OCI-LY1 (cell line): ENCODE results near the gene HEBP1.

ENCODE experiments used
- H2AFZ ChIP-seq: fragments of 200-600 bp; sonication (generic), shearing (Covaris generic); 2 replicates; pipeline ENCODE4 v1.6.0; 2014; ENCODE audit warnings: antibody characterized with exemption, mild to moderate bottlenecking, low read length
- H3F3A ChIP-seq: fragments of 200-600 bp; sonication (generic), shearing (Covaris generic); 2 replicates; pipeline ENCODE4 v1.6.0; 2014; ENCODE audit warnings: mild to moderate bottlenecking, antibody characterized with exemption, low read length, moderate library complexity; ENCODE audit not compliant: insufficient read depth
- H3K27ac ChIP-seq: fragments of 200-600 bp; sonication (generic); 2 replicates; pipeline ENCODE4 v1.5.1; 2014; ENCODE audit warnings: low read length, mixed run types, mild to moderate bottlenecking, low read depth; ENCODE audit not compliant: poor library complexity, severe bottlenecking
- H3K27me3 ChIP-seq: fragments of 200-600 bp; sonication (generic); 2 replicates; pipeline ENCODE4 v1.6.0; 2014; ENCODE audit warnings: antibody characterized with exemption, mild to moderate bottlenecking, low read length, moderate library complexity; ENCODE audit not compliant: insufficient read depth
- H3K36me3 ChIP-seq: fragments of 200-600 bp; sonication (generic); 2 replicates; pipeline ENCODE4 v1.6.1; 2014; ENCODE audit warnings: mild to moderate bottlenecking, antibody characterized with exemption, low read length, moderate library complexity, mixed read lengths; ENCODE audit not compliant: insufficient read depth
- H3K4me1 ChIP-seq: fragments of 200-600 bp; sonication (generic); 2 replicates; pipeline ENCODE4 v1.5.1; 2014; ENCODE audit warnings: mild to moderate bottlenecking, low read length, moderate library complexity; ENCODE audit not compliant: insufficient read depth, severe bottlenecking
- H3K4me2 ChIP-seq: fragments of 200-600 bp; sonication (generic), shearing (Covaris generic); 2 replicates; pipeline ENCODE4 v1.6.1; 2014; ENCODE audit warnings: low read length
- H3K4me3 ChIP-seq: fragments of 200-600 bp; sonication (generic); 2 replicates; pipeline ENCODE4 v1.5.1; 2014; ENCODE audit warnings: low read length, low read depth, mild to moderate bottlenecking, mixed read lengths; ENCODE audit not compliant: poor library complexity, severe bottlenecking
- H3K79me2 ChIP-seq: fragments of 200-600 bp; shearing (Covaris generic); 2 replicates; pipeline ENCODE4 v1.6.1; 2016; ENCODE audit warnings: mixed run types, low read length, mixed read lengths; ENCODE audit not compliant: insufficient read depth
- H3K9ac ChIP-seq: fragments of 200-600 bp; sonication (generic), shearing (Covaris generic); 2 replicates; pipeline ENCODE4 v1.6.1; 2014; ENCODE audit warnings: mild to moderate bottlenecking, low read length, mixed read lengths
- H3K9me2 ChIP-seq: fragments of 200-600 bp; sonication (generic), shearing (Covaris generic); 2 replicates; pipeline ENCODE4 v1.6.1; 2014; ENCODE audit warnings: low read depth, mild to moderate bottlenecking, low read length, mixed read lengths
- H3K9me3 ChIP-seq: fragments of 200-600 bp; shearing (Covaris generic); 2 replicates; pipeline ENCODE4 v1.6.1; 2014; ENCODE audit warnings: low read length, mixed read lengths
- H4K20me1 ChIP-seq: fragments of 200-600 bp; sonication (generic), shearing (Covaris generic); 2 replicates; pipeline ENCODE4 v1.6.0; 2016; ENCODE audit warnings: mild to moderate bottlenecking, low read length; ENCODE audit not compliant: insufficient read depth
- CTCF ChIP-seq: fragments of 200-600 bp; sonication (generic), shearing (Covaris generic); IDR thresholded peaks from 2 replicates; pipeline ENCODE4 v1.5.1; 2017; ENCODE audit warnings: mild to moderate bottlenecking, antibody characterized with exemption, low read length, moderate library complexity, mixed read lengths
- EZH2 ChIP-seq: fragments of 200-600 bp; sonication (generic), shearing (Covaris generic); IDR thresholded peaks from 2 replicates; pipeline ENCODE4 v1.8.0; 2017; ENCODE audit warnings: borderline replicate concordance, mixed run types, mild to moderate bottlenecking, antibody characterized with exemption, low read length, moderate library complexity, mixed read lengths

HEBP1 gene

GRCh38 chr12:12974211-12974610 is 25.9 kb downstream of the HEBP1 start:
- no peaks in the 10 kb centered on the region for H4K20me1 ChIP-seq
- no peak overlapping the region for H2AFZ ChIP-seq
- H3K4me1 ChIP-seq = no peaks in the 10 kb centered on the region
- H3F3A ChIP-seq = no peaks in the 10 kb centered on the region
- H3K9me2 ChIP-seq = no peaks in the 10 kb centered on the region
- H3K27me3 ChIP-seq = no peaks in the 10 kb centered on the region
- no peaks in the 10 kb centered on the region for H3K9me3 ChIP-seq
- no peak overlapping the region for H3K4me2 ChIP-seq
- TF ChIP-seq CTCF (no peak), EZH2 (no peak)
- H3K79me2 ChIP-seq = no peaks in the 10 kb centered on the region
- H3K27ac ChIP-seq = no peak overlapping the region
- no peak overlapping the region for H3K9ac ChIP-seq
- H3K36me3 ChIP-seq = no peaks in the 10 kb centered on the region
- no peak overlapping the region for H3K4me3 ChIP-seq

- no peaks in the 10 kb centered on the region for H3K36me3 ChIP-seq
- no peak overlapping the region for H3K4me2 ChIP-seq
- TF ChIP-seq CTCF (no peak), EZH2 (no peak)
These were observed 27.0 kb downstream of the HEBP1 start for GRCh38 chr12:12973019-12973418.

GRCh38 chr12:12965836-12966235 is 34.2 kb downstream of the HEBP1 start:
- Histone ChIP-seq H3K27ac (no peak overlapping the region), H3F3A (no peaks in the 10 kb centered on the region), H3K4me3 (no peak overlapping the region), H3K36me3 (no peaks in the 10 kb centered on the region), H3K9me3 (no peaks in the 10 kb centered on the region), H3K9me2 (no peaks in the 10 kb centered on the region), H3K27me3 (no peaks in the 10 kb centered on the region), H2AFZ (no peak overlapping the region), H3K79me2 (no peaks in the 10 kb centered on the region), H4K20me1 (no peaks in the 10 kb centered on the region), H3K4me2 (no peak overlapping the region), H3K4me1 (no peaks in the 10 kb centered on the region), H3K9ac (no peak overlapping the region)
- no peak for TF ChIP-seq EZH2
- no peak for TF ChIP-seq CTCF

More at GRCh38 chr12:12973019-12973418, 27.0 kb downstream of the HEBP1 start:
- H3K79me2 ChIP-seq = no peaks in the 10 kb centered on the region
- no peaks in the 10 kb centered on the region for H3F3A ChIP-seq
- no peaks in the 10 kb centered on the region for H3K27me3 ChIP-seq
- H3K4me1 ChIP-seq = no peaks in the 10 kb centered on the region
- no peak overlapping the region for H3K9ac ChIP-seq
- no peaks in the 10 kb centered on the region for H3K9me2 ChIP-seq
- H4K20me1 ChIP-seq = no peaks in the 10 kb centered on the region
- H3K9me3 ChIP-seq = no peaks in the 10 kb centered on the region
- no peak overlapping the region for H3K4me3 ChIP-seq
- no peak overlapping the region for H3K27ac ChIP-seq
- no peak overlapping the region for H2AFZ ChIP-seq
